ENCODE results near the gene FAM89A.

- TF ChIP-seq REST (IDR thresholded peaks at IDR 0.05; ENCODE audit: insufficient read depth in 1 of 2, low read depth in 2 of 2, low read length in 2 of 2) (no peak), TAF1 (IDR thresholded peaks at IDR 0.05; ENCODE audit: borderline replicate concordance, insufficient read depth, low read length) (no peak), POLR2AphosphoS5 (IDR thresholded peaks at IDR 0.05; ENCODE audit: low read depth, low read length) (no peak), SIN3A (IDR thresholded peaks at IDR 0.05; ENCODE audit: borderline replicate concordance, insufficient read depth, low read length) (no peak)
These were observed 24.4 kb upstream of the FAM89A start for GRCh38 chr1:231064418-231064817.

All from PFSK-1 (cell line).